H1 (cell line): ENCODE results near the gene DYNLT1. TPM values are rescaled to one million over a fixed set of nuclear protein-coding genes. Genes with fewer than 3 reads are reported as not detected.

Source experiments
- CHD1 ChIP-seq: IDR thresholded peaks from 2 replicates; pipeline ENCODE4 v1.6.1; 2012; ENCODE audit warnings: low read depth, low read length, improper control_type of control experiment
- CHD2 ChIP-seq: IDR thresholded peaks from 2 replicates; pipeline ENCODE4 v1.6.1; 2012; ENCODE audit warnings: low read length, improper control_type of control experiment
- CTCF ChIP-seq, 3 experiments: IDR thresholded peaks; 1 replicate in 2 of 3; 2 replicates in 1 of 3; pipeline versions ENCODE4 v1.5.1 to v1.6.1; 2011; ENCODE audit warnings: low read length in 3 of 3, mild to moderate bottlenecking in 3 of 3, inconsistent platforms in 2 of 3, low read depth in 1 of 3, moderate library complexity in 1 of 3; ENCODE audit not compliant: insufficient read depth in 1 of 3; ENCODE audit errors: control extremely low read depth in 1 of 3
- EGR1 ChIP-seq: IDR thresholded peaks from 2 replicates; pipeline ENCODE4 v1.6.1; 2011; ENCODE audit warnings: low read depth, low read length, borderline replicate concordance
- KDM5A ChIP-seq: fragments of 200-600 bp; IDR thresholded peaks from 2 replicates; pipeline ENCODE4 v1.7.1; 2012; ENCODE audit warnings: mild to moderate bottlenecking, low read length, inconsistent platforms, mixed read lengths
- MAX ChIP-seq: IDR thresholded peaks from 2 replicates; pipeline ENCODE4 v1.6.1; 2012; ENCODE audit warnings: inconsistent platforms
- NRF1 ChIP-seq: IDR thresholded peaks from 2 replicates; pipeline ENCODE4 v1.6.1; 2011; ENCODE audit warnings: mild to moderate bottlenecking, low read depth, low read length, improper control_type of control experiment
- POLR2AphosphoS5 ChIP-seq: IDR thresholded peaks from 2 replicates; pipeline ENCODE4 v1.6.1; 2011; ENCODE audit warnings: low read depth, low read length
- SP4 ChIP-seq: IDR thresholded peaks from 2 replicates; pipeline ENCODE4 v1.6.1; 2012; ENCODE audit warnings: low read length, inconsistent platforms
- SUZ12 ChIP-seq: fragments of 200-600 bp; sonication (generic); IDR thresholded peaks from 2 replicates; pipeline ENCODE4 v1.6.1; 2012; ENCODE audit warnings: mild to moderate bottlenecking, inconsistent platforms, low read length, moderate library complexity, mixed read lengths
- USF2 ChIP-seq: IDR thresholded peaks from 2 replicates; pipeline ENCODE4 v1.6.1; 2011; ENCODE audit warnings: low read length, improper control_type of control experiment
- polyA plus RNA-seq, 7 experiments: library from polyadenylated mRNA; depleted of rRNA in 3 of 7; stranded (reverse) in 5 of 7; unstranded in 2 of 7; fragments of >200 nt in 5 of 7; fragments of 200-250 nt in 2 of 7; gene quantifications; 1 replicate in 5 of 7; 2 replicates in 1 of 7; 4 replicates in 1 of 7; pipeline versions ENCODE4 v1.2.1 to v1.2.3, GENCODE V29; 2011 to 2013; ENCODE audit warnings: missing spikeins in 2 of 7, mixed read lengths in 2 of 7
- total RNA-seq: library from RNA; stranded (reverse); fragmentation: NEBNext Ultra II Directional; extraction: Animal tissue kit (Norgen Biotek cat#: 25700); gene quantifications from 2 replicates; pipeline ENCODE4 v1.2.1, GENCODE V29; 2021

DYNLT1 gene
- total and polyA plus RNA-seq, 2 of the 8 experiments (the other 6 are each of a cell fraction or from before 2014, with no cell fraction given) = 119 to 245 TPM

GRCh38 chr6:158653577-158654354, 9.2 kb upstream of the DYNLT1 start (continued):
- no peak for TF ChIP-seq NRF1
- TF ChIP-seq SP4 = no peak
- no peak for TF ChIP-seq SUZ12
- TF ChIP-seq USF2 = no peak
- TF ChIP-seq EGR1 = no peak
- TF ChIP-seq POLR2AphosphoS5 = no peak
- TF ChIP-seq CHD2 = no peak
- TF ChIP-seq CHD1 = no peak
- TF ChIP-seq MAX = no peak
- no peak for TF ChIP-seq KDM5A
- TF ChIP-seq CTCF (IDR thresholded peaks at IDR 0.05; ENCODE audit: control extremely low read depth in 1 of 3, insufficient read depth in 1 of 3, low read depth in 1 of 3, low read length in 3 of 3) = no peak
